ENCODE data around the gene OR2S2.

- TF ChIP-seq EP300 (IDR thresholded peaks at IDR 0.05) = no peak
- no peak for TF ChIP-seq POLR2A (IDR thresholded peaks at IDR 0.05)
- TF ChIP-seq CTCF (IDR thresholded peaks at IDR 0.05) = no peak
These were observed 7.1 kb upstream of the OR2S2 start for GRCh38 chr9:35965011-35965410.

All from suprapubic skin (tissue), 3 donors.